ENCODE measurements around the gene PIK3R3. TPM values are rescaled to one million over a fixed set of nuclear protein-coding genes. Genes with fewer than 3 reads are reported as not detected.
"Not testable (repeated sequence)": the region's sequence is repeated elsewhere in the genome, so short reads cannot be mapped to it uniquely, and the experiment has no call there.

Gene PIK3R3
- total and polyA plus RNA-seq, 2 donors (not counting 3 experiments of a cell fraction or from before 2014, with no cell fraction given), result 7.5 to 14.3 TPM

DNA sequence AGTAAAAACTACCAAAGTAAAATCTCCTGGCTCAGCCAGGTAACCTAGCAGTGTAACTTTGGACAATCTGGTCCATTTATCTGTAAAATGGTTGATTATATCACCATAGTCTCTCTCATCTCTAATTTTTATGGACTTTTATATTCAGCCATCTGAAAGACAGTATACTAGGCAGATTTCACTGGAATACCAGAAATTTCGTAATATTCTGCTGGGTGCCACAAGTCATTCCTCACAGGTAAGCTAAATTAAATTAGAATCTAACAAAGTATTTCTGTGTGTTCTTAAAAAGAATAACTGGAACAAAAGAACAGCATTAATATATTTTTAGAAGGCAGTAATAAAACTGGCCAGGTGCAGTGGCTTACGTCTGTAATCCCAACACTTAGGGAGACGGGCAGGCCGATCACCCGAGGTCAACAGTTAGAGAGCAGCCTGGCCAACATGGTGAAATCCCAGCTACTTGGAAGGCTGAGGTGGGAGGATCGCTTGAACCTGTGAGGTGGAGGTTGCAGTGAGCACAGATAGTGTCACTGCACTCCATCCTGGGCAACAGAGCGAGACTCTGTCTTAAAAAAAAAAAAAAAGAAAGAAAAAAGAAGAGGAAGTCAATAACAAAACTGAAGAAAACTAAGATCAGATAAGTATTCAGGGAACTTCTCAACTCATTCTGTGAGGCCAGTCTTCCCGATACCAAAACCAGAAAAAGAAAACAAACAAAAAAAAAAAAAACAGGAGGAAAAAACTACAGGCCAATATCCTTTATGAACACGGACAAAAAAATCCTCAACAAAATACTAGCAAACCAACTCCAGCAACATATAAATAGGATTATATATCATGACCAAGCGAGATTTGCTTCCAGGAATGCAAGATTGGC, 35.9 kb downstream of the PIK3R3 start:
- Histone ChIP-seq H3K9ac (replicated peaks; ENCODE audit: extremely low read depth, insufficient read depth, low read length) (no peak overlapping the region), H3K4me3 (replicated peaks in 1 of 3; ENCODE audit: insufficient read depth in 1 of 3, low read depth in 1 of 3, low read length in 3 of 3) (no peak overlapping the region), H3K27ac (ENCODE audit: insufficient read depth, low read depth, low read length) (no peak overlapping the region), H3K27me3 (ENCODE audit: control insufficient read depth in 2 of 2, insufficient read depth in 2 of 2, low read length in 2 of 2) (no peaks in the 10 kb centered on the region), H3K4me1 (ENCODE audit: control insufficient read depth, extremely low read depth, insufficient read depth, low read length) (no peaks in the 10 kb centered on the region), H3K9me1 (replicated peaks; ENCODE audit: control insufficient read depth, extremely low read depth, insufficient read depth, low read length) (no peaks in the 10 kb centered on the region), H4K20me1 (replicated peaks; ENCODE audit: control insufficient read depth, extremely low read depth, insufficient read depth, low read length) (peaks cover 2% of the 10 kb centered on the region), H3K36me3 (ENCODE audit: control insufficient read depth in 2 of 2, extremely low read depth in 1 of 2, insufficient read depth in 2 of 2, low read length in 2 of 2) (no peaks in the 10 kb centered on the region), H3K4me2 (ENCODE audit: insufficient read depth, low read length) (no peak overlapping the region), H3K9me3 (replicated peaks; ENCODE audit: control insufficient read depth, insufficient read depth, low read length) (no peaks in the 10 kb centered on the region), H3K79me2 (ENCODE audit: control insufficient read depth, insufficient read depth, low read length) (no peaks in the 10 kb centered on the region), H2AFZ (ENCODE audit: low read depth, low read length) (no peak overlapping the region)
- no TSS peak for BruUV-seq (replicated peaks)
- intact Hi-C loops (cut with micrococcal nuclease) (no loop called here), dilution Hi-C loops (cut with MboI; ENCODE audit: extremely low pct_ligation_motif_present, low sequenced_read_pairs) (no loop called here)
- ChIA-PET CTCF (no interaction called here), POLR2A (no interaction called here)
- FAIRE-seq (no peak), DNase-seq (ENCODE audit: low read depth, low spot score) (no peak)
- no peak for TF ChIP-seq GATA2 (IDR thresholded peaks at IDR 0.05; ENCODE audit: insufficient read depth, insufficient read length, low read depth, low read length)
- TF ChIP-seq JUN (IDR thresholded peaks at IDR 0.05; ENCODE audit: borderline replicate concordance, insufficient read depth, insufficient read length, low read depth), result no peak
- no peak for TF ChIP-seq POLR2AphosphoS5 (IDR thresholded peaks at IDR 0.05; ENCODE audit: insufficient read depth, low read depth, low read length)
- TF ChIP-seq, protein P1, sequence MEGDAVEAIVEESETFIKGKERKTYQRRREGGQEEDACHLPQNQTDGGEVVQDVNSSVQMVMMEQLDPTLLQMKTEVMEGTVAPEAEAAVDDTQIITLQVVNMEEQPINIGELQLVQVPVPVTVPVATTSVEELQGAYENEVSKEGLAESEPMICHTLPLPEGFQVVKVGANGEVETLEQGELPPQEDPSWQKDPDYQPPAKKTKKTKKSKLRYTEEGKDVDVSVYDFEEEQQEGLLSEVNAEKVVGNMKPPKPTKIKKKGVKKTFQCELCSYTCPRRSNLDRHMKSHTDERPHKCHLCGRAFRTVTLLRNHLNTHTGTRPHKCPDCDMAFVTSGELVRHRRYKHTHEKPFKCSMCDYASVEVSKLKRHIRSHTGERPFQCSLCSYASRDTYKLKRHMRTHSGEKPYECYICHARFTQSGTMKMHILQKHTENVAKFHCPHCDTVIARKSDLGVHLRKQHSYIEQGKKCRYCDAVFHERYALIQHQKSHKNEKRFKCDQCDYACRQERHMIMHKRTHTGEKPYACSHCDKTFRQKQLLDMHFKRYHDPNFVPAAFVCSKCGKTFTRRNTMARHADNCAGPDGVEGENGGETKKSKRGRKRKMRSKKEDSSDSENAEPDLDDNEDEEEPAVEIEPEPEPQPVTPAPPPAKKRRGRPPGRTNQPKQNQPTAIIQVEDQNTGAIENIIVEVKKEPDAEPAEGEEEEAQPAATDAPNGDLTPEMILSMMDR (IDR thresholded peaks at IDR 0.05; ENCODE audit: extremely low read depth in 1 of 2, insufficient read depth in 1 of 2, low read depth in 1 of 2, low read length in 2 of 2), result no peak
- TF ChIP-seq MYC (IDR thresholded peaks at IDR 0.05; ENCODE audit: low read depth, low read length), result no peak
- TF ChIP-seq MAX (IDR thresholded peaks at IDR 0.05; ENCODE audit: insufficient read depth, insufficient read length), result no peak
- TF ChIP-seq EZH2 (IDR thresholded peaks at IDR 0.05; ENCODE audit: borderline replicate concordance, low read depth, low read length, severe bottlenecking), result no peak
- TF ChIP-seq POLR2A (IDR thresholded peaks at IDR 0.05; ENCODE audit: low read depth, low read length), result no peak

GRCh38 chr1:46095110-46095509, 37.3 kb downstream of the PIK3R3 start:
- POLR2A ChIA-PET; DNase-seq (ENCODE audit: low read depth, low spot score); H2AFZ ChIP-seq (ENCODE audit: low read depth, low read length); dilution Hi-C loops (cut with MboI; ENCODE audit: extremely low pct_ligation_motif_present, low sequenced_read_pairs); H3K9me3 ChIP-seq (replicated peaks; ENCODE audit: control insufficient read depth, insufficient read depth, low read length); H3K27ac ChIP-seq (ENCODE audit: insufficient read depth, low read depth, low read length); H3K9ac ChIP-seq (replicated peaks; ENCODE audit: extremely low read depth, insufficient read depth, low read length); CTCF ChIA-PET; H3K36me3 ChIP-seq (ENCODE audit: control insufficient read depth in 2 of 2, extremely low read depth in 1 of 2, insufficient read depth in 2 of 2, low read length in 2 of 2); FAIRE-seq; H3K27me3 ChIP-seq (ENCODE audit: control insufficient read depth in 2 of 2, insufficient read depth in 2 of 2, low read length in 2 of 2); H4K20me1 ChIP-seq (replicated peaks; ENCODE audit: control insufficient read depth, extremely low read depth, insufficient read depth, low read length); BruUV-seq (replicated peaks); H3K79me2 ChIP-seq (ENCODE audit: control insufficient read depth, insufficient read depth, low read length); intact Hi-C loops (cut with micrococcal nuclease); H3K4me1 ChIP-seq (ENCODE audit: control insufficient read depth, extremely low read depth, insufficient read depth, low read length); H3K4me3 ChIP-seq (replicated peaks in 1 of 3; ENCODE audit: insufficient read depth in 1 of 3, low read depth in 1 of 3, low read length in 3 of 3); H3K9me1 ChIP-seq (replicated peaks; ENCODE audit: control insufficient read depth, extremely low read depth, insufficient read depth, low read length); H3K4me2 ChIP-seq (ENCODE audit: insufficient read depth, low read length): not testable (repeated sequence)
